Adipose tissue (tissue), 3 donors: Measurements from ENCODE around the gene KCNK3. TPM values are rescaled to one million over a fixed set of nuclear protein-coding genes. Genes with fewer than 3 reads are reported as not detected.

ENCODE experiments used
- H3K27ac ChIP-seq: one replicate; pipeline ENCODE4 v1.5.1; 2013; ENCODE audit warnings: low read depth, low read length
- WGBS, 3 donors: extraction: QIAGEN DNeasy Blood & Tissue Kit; methylation state at CpG; one replicate each; pipeline ENCODE4 v1.1.7; 2013; 5-methylcytosine and 5-hydroxymethylcytosine counted together
- polyA plus RNA-seq, 3 donors: library from polyadenylated mRNA; stranded (reverse); fragments of 200-250 nt; gene quantifications; one replicate each; pipeline ENCODE4 v1.2.3, GENCODE V29; 2013
- donor health status: healthy with polysubstance abuse.
- donor health status: Bipolar disorder and iron deficiency.
- donor health status: healthy.

The KCNK3 gene
- polyA plus RNA-seq, 3 donors, result 2.8 to 24.8 (median 9.1) TPM

GRCh38 chr2:26721115-26722032 is 28.9 kb downstream of the KCNK3 start:
- no peak overlapping the region for H3K27ac ChIP-seq
- 29 to 92% (median 83%) methylated on average over 10 to 12 of the region's 12 CpGs for WGBS, 3 donors

DNA sequence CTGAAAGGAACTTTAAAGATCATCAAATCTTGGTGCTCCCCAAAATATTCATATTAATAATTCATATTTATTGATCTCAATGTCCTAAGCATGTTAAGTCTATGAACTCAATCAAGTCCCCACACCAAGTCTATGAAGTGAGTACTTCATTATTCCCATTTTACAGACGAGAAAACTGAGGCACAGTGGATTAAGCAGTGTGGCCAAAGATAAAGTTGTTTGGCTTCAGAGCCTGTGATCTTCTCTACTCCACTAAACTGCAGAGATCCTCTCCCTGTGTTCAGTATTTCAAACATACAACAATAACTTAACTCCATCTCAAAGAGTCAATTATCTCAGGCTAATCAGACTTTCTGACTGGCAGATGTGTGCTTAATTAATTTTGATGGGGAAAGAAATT is 29.8 kb downstream of the KCNK3 start:
- 74 to 92% (median 86%) methylated on average over 1 of the region's 1 CpG for WGBS, 3 donors
- no peak overlapping the region for H3K27ac ChIP-seq

GRCh38 chr2:26722911-26723310 is 30.4 kb downstream of the KCNK3 start:
- WGBS, 3 donors, result 89 to 95% (median 93%) methylated on average over 1 of the region's 1 CpG
- peak overlapping the region; percentile 54 for H3K27ac ChIP-seq

- no peak overlapping the region for H3K27ac ChIP-seq
- 86 to 91% (median 89%) methylated on average over 3 of the region's 3 CpGs for WGBS, 3 donors
Measured at GRCh38 chr2:26723475-26723874, 31.0 kb downstream of the KCNK3 start.

DNA sequence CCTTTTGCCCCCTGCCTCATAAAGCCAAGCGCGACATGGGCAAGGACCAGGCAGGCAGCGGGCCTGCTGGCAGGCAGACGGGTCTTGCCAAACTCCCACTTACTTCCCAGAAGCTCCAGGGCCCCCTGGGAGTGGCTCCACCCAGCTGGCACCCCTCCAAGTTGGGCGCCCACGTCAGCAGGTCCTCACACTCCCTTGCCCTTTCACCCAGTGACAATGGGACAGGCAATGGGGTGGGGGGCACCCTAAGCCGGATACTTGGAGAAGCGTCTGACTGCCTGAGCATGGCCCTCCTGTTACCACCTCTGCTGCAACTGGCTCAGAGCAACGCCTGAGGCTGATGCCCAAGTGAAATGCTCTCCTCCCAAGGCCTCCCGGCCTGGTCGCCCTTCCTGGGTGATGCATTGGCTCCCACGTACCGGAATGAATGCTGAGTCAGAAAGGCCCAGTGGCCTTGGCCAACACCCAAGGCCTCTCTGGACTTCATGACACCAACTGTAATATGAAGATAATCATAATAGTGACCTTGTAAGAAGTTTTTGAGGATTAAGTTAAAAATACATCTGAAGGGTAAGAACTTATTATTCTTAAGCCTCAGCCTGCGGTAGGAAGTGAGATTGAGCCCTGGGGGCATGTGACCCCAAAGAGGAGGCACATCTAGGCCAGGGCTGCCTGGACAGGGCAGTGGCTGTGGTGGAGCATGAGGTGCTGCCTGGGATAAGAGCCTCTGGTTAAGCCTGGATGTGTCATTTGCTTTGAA is 31.6 kb downstream of the KCNK3 start:
- 23 to 53% (median 48%) methylated on average over 14 of the region's 14 CpGs for WGBS, 3 donors
- no peak overlapping the region for H3K27ac ChIP-seq

GRCh38 chr2:26724784-26725520 is 32.4 kb downstream of the KCNK3 start:
- WGBS, 3 donors, result 77 to 87% (median 85%) methylated on average over 13 to 14 of the region's 14 CpGs
- H3K27ac ChIP-seq, result no peak overlapping the region

DNA sequence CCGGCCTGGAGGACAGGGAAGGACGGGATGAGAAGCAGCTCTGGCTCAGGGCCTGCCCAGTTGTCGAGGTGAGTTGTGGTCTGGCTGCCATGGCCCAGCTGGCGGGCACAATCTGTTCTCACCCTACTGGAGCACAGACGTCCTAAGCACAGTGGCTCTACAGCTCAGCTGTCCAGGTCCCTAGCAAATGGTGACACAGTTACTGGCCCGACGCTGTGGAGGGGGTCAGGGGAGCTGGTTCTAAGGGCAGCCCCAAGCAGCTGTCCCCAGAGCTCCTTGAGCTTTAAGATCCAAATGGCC is 32.9 kb downstream of the KCNK3 start:
- H3K27ac ChIP-seq, result no peak overlapping the region

DNA sequence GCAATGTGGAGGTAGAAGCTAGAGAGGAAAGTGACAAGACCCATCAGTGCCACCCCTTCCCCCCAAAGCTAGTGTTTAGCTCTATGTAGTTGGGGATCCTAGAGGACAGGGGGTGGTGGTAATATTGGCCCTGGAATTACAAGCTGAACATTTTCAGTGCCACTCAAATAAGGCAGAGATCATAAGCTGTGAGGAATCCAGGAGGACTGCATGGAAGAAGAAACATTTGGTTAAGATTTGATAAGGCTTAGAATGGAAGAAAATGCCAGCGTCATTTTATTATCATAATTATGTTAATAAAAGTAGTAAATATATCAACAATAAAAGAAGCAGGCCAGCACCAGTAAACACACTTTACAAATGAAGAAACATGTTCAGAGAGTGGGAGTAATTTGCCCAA is 33.7 kb downstream of the KCNK3 start:
- H3K27ac ChIP-seq, result no peak overlapping the region
- WGBS, 3 donors, result 43 to 56% (median 52%) methylated on average over 1 of the region's 1 CpG

More for the DNA sequence above, 32.9 kb downstream of the KCNK3 start:
- 45 to 80% (median 77%) methylated on average over 7 of the region's 7 CpGs for WGBS, 3 donors

- no peak overlapping the region for H3K27ac ChIP-seq
- 57 to 79% (median 61%) methylated on average over 99 to 101 of the region's 101 CpGs for WGBS, 3 donors
Measured at GRCh38 chr2:26727641-26728561, 35.4 kb downstream of the KCNK3 start.

DNA sequence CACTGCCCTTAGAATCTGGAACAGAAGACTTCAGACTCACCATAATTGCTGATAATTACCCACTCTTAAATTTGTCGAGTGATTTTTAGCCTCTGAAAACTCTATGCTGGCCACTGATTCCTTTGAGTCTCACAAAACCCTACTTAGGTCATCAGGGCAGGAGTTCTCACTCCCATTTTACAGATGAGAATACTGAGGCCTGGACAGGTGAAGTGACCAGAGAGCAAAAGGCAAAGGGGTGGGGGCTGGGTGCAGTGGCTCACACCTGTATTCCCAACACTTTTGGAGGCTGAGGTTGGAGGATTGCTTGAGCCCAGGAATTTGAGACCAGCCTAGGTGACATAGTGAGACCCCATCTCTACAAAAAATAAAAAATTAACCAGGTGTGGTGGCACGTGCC is 36.8 kb downstream of the KCNK3 start:
- H3K27ac ChIP-seq, result no peak overlapping the region
- 90 to 97% (median 92%) methylated on average over 2 of the region's 2 CpGs for WGBS, 3 donors

- 61 to 71% (median 65%) methylated on average over 19 of the region's 19 CpGs for WGBS, 3 donors
- no peak overlapping the region for H3K27ac ChIP-seq
Measured at GRCh38 chr2:26730549-26731344, 38.2 kb downstream of the KCNK3 start.

DNA sequence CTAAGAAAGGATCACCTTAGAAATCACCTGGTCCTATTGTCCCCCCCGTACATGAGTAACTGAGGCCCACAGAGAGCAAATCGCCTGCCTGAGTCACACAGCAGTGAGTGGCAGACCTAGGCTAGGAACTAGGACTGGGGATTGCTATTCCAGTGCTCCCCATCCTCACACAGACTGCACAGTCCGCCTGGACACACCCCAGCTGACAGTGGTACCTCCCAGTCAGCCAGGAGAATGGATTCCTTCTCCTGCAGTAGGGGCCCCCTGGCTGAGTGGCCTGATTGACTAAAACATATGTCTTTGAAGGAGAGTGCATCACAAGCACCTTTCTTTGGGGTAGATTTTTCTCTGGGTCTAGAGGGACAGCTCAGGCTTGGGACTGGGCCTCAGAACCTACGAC is 39.2 kb downstream of the KCNK3 start:
- 86 to 97% (median 87%) methylated on average over 4 of the region's 4 CpGs for WGBS, 3 donors
- H3K27ac ChIP-seq, result no peak overlapping the region

- 91 to 96% (median 93%) methylated on average over 3 of the region's 3 CpGs for WGBS, 3 donors
- H3K27ac ChIP-seq, result no peak overlapping the region
Measured at GRCh38 chr2:26732446-26732845, 39.9 kb downstream of the KCNK3 start.

DNA sequence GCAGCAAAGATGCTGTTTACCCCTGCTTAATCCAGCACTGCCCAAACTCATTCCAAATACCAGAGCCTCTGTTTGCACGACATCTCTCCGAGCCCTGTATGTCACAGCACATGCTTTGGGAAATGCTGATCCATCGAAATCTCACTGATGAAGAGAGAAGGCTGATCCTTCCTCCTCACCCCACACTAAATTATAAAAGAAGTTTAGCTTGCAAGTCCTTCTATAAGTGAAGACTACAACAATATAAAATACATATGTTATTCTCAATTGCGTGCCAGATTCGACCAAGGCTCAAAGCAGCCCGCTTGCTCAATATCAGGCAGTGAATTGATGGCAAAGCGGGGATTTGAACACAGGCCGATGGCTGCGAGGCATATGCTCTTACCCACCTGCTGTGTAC is 40.9 kb downstream of the KCNK3 start:
- H3K27ac ChIP-seq, result no peak overlapping the region
- WGBS, 3 donors, result 87 to 90% (median 87%) methylated on average over 9 of the region's 9 CpGs

DNA sequence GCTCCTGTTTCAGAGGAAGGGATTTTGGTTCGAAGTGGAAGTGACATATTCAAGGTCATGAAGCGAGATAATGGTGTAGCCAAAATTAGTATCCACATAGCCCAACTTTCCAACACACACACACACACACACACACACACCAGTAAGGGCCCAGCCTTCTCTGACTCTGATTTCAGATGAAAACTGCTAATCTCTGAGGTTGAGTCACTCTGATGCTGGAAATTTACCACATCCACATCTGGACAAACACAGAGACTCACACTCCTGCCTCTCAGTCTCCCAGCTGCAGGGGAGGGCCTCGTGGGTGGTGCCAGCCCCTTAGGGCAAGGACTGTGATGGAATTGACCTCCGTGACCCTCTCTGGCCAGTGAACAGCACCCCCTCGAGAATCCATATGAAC is 42.6 kb downstream of the KCNK3 start:
- 35 to 51% (median 49%) methylated on average over 5 of the region's 5 CpGs for WGBS, 3 donors
- no peak overlapping the region for H3K27ac ChIP-seq

DNA sequence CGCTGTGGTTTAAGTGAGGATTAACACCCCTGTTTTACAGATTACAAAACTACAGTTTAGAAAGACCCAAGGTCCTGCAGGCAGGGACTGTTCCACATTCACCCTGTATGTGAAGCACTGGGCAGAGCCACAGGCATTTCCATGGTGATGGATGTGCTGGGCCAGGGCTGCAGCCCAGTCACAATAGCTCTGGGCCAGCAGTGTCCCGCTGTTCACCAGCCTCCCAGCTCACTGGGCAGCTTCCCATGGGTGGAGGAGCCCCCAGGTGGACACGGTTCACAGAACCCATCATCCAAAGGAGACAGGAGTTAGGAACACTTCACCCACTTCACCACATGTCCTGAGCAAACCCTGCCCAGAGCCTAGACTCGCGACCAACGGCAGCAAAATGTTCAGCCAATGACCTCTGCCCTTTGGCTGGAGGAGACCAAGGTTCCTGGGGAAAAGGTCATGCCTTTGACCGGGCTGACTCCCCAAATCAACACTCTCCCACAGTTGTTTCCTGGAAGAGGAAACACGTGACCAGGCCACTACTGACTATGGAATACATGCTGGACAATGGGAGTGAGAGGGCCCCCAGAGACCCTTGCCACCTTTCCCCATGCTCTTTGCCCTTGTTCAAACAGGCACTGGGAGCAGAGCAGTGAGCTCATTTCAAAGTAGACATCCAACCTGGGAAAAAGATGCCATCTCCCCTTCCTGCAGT is 43.5 kb downstream of the KCNK3 start:
- WGBS, 3 donors, result 44 to 57% (median 46%) methylated on average over 8 of the region's 8 CpGs
- no peak overlapping the region for H3K27ac ChIP-seq

- no peak overlapping the region for H3K27ac ChIP-seq
- 86 to 91% (median 90%) methylated on average over 4 of the region's 4 CpGs for WGBS, 3 donors
Measured at GRCh38 chr2:26737221-26737620, 44.7 kb downstream of the KCNK3 start.
